ENCODE measurements around the gene DCTN5.
"Not testable (repeated sequence)": the region's sequence is repeated elsewhere in the genome, so short reads cannot be mapped to it uniquely, and the experiment has no call there.

The DCTN5 gene

GRCh38 chr16:23640931-23641765, at the start of gene DCTN5, which contains the start of gene PALB2:
DCTN5 (plus strand) TSS chr16:23641466; CDS start chr16:23641543, 77 bp downstream.
PALB2 (minus strand) TSS chr16:23641310; CDS start chr16:23641157, 153 bp downstream.
- peak; percentile 59 to 67 for DNase-seq (ENCODE audit: low read depth in 2 of 2, low spot score in 1 of 2)

GRCh38 chr16:23594186-23594585, 47.1 kb upstream of the DCTN5 start:
- no peak for DNase-seq (ENCODE audit: low read depth in 2 of 2, low spot score in 1 of 2)

GRCh38 chr16:23595246-23595950, 45.9 kb upstream of the DCTN5 start:
- DNase-seq (ENCODE audit: low read depth in 2 of 2, low spot score in 1 of 2) = no peak

- peak; percentile 73 to 78 for DNase-seq (ENCODE audit: low read depth in 2 of 2, low spot score in 1 of 2)
These were observed 45.1 kb upstream of the DCTN5 start, which contains the start of gene NDUFAB1 for GRCh38 chr16:23595951-23596720. NDUFAB1 (minus strand) TSS chr16:23596316; CDS start chr16:23596290, 26 bp downstream.

GRCh38 chr16:23597003-23597756, 44.1 kb upstream of the DCTN5 start:
- no peak for DNase-seq (ENCODE audit: low read depth in 2 of 2, low spot score in 1 of 2)

GRCh38 chr16:23607726-23608125, 33.5 kb upstream of the DCTN5 start:
- no peak for DNase-seq (ENCODE audit: low read depth in 2 of 2, low spot score in 1 of 2)

- no peak for DNase-seq (ENCODE audit: low read depth in 2 of 2, low spot score in 1 of 2)
These were observed 33.1 kb upstream of the DCTN5 start for GRCh38 chr16:23608194-23608593.

- no peak for DNase-seq (ENCODE audit: low read depth in 2 of 2, low spot score in 1 of 2)
These were observed 31.3 kb upstream of the DCTN5 start for GRCh38 chr16:23609929-23610328.

GRCh38 chr16:23610905-23611304, 30.4 kb upstream of the DCTN5 start:
- not testable (repeated sequence) for DNase-seq (ENCODE audit: low read depth in 2 of 2, low spot score in 1 of 2)

- no peak for DNase-seq (ENCODE audit: low read depth in 2 of 2, low spot score in 1 of 2)
These were observed 29.3 kb upstream of the DCTN5 start for GRCh38 chr16:23611936-23612335.

- no peak for DNase-seq (ENCODE audit: low read depth in 2 of 2, low spot score in 1 of 2)
These were observed 25.5 kb upstream of the DCTN5 start for GRCh38 chr16:23615805-23616204.

GRCh38 chr16:23624092-23624491, 17.2 kb upstream of the DCTN5 start:
- no peak for DNase-seq (ENCODE audit: low read depth in 2 of 2, low spot score in 1 of 2)

- no peak for DNase-seq (ENCODE audit: low read depth in 2 of 2, low spot score in 1 of 2)
These were observed 11.8 kb upstream of the DCTN5 start for GRCh38 chr16:23629516-23629915.

GRCh38 chr16:23631874-23632273, 9.4 kb upstream of the DCTN5 start:
- DNase-seq (ENCODE audit: low read depth in 2 of 2, low spot score in 1 of 2) = not testable (repeated sequence)

GRCh38 chr16:23634461-23635036, 6.7 kb upstream of the DCTN5 start:
- no peak for DNase-seq (ENCODE audit: low read depth in 2 of 2, low spot score in 1 of 2)

GRCh38 chr16:23635958-23636357, 5.3 kb upstream of the DCTN5 start:
- DNase-seq (ENCODE audit: low read depth in 2 of 2, low spot score in 1 of 2) = no peak

GRCh38 chr16:23640615-23640930, 693 bp upstream of the DCTN5 start:
- DNase-seq (ENCODE audit: low read depth in 2 of 2, low spot score in 1 of 2) = no peak

GRCh38 chr16:23642246-23642774, 1.0 kb downstream of the DCTN5 start:
- no peak for DNase-seq (ENCODE audit: low read depth in 2 of 2, low spot score in 1 of 2)

GRCh38 chr16:23650674-23651416, 9.6 kb downstream of the DCTN5 start:
- no peak for DNase-seq (ENCODE audit: low read depth in 2 of 2, low spot score in 1 of 2)

Measured in stimulated activated CD8-positive, alpha-beta memory T cell treated with anti-CD3 and anti-CD28 coated beads, Interleukin-4, amount 100 ng/mL, for 1 hour (primary cell).